NCI-H2227 (cell line): ENCODE data around the gene LRRC38.
"Not testable (repeated sequence)": the region's sequence is repeated elsewhere in the genome, so short reads cannot be mapped to it uniquely, and the experiment has no call there.

Experiments used
- DNase-seq: peaks from one replicate; lab custom pipeline; 2025; ENCODE audit not compliant: unreplicated experiment; lab: John Stamatoyannopoulos, UW

LRRC38 gene

GRCh38 chr1:13465515-13465914 is 48.3 kb downstream of the LRRC38 start:
- no peak for DNase-seq

- no peak for DNase-seq
Measured at GRCh38 chr1:13462682-13463081, 51.1 kb downstream of the LRRC38 start.

GRCh38 chr1:13461977-13462376 is 51.8 kb downstream of the LRRC38 start:
- no peak for DNase-seq

GRCh38 chr1:13456904-13457532 is 56.8 kb downstream of the LRRC38 start:
- no peak for DNase-seq

GRCh38 chr1:13451399-13451965 is 62.3 kb downstream of the LRRC38 start:
- DNase-seq: no peak

- DNase-seq: no peak
Measured at GRCh38 chr1:13450204-13450603, 63.6 kb downstream of the LRRC38 start.

GRCh38 chr1:13443335-13443979 is 70.3 kb downstream of the LRRC38 start:
- DNase-seq: no peak

GRCh38 chr1:13439104-13439783 is 74.6 kb downstream of the LRRC38 start:
- DNase-seq: not testable (repeated sequence)

- no peak for DNase-seq
Measured at GRCh38 chr1:13435458-13435857, 78.3 kb downstream of the LRRC38 start.

GRCh38 chr1:13433694-13434358 is 80.0 kb downstream of the LRRC38 start:
- DNase-seq: not testable (repeated sequence)

GRCh38 chr1:13432251-13432650 is 81.6 kb downstream of the LRRC38 start:
- DNase-seq: no peak

- DNase-seq: no peak
Measured at GRCh38 chr1:13430495-13430894, 83.3 kb downstream of the LRRC38 start.
